ENCODE results near the gene S100A12. TPM values are rescaled to one million over a fixed set of nuclear protein-coding genes. Genes with fewer than 3 reads are reported as not detected.

S100A12 gene
- total and polyA plus RNA-seq, 8 donors = 1.1 to 178 (median 3.4) TPM

DNA sequence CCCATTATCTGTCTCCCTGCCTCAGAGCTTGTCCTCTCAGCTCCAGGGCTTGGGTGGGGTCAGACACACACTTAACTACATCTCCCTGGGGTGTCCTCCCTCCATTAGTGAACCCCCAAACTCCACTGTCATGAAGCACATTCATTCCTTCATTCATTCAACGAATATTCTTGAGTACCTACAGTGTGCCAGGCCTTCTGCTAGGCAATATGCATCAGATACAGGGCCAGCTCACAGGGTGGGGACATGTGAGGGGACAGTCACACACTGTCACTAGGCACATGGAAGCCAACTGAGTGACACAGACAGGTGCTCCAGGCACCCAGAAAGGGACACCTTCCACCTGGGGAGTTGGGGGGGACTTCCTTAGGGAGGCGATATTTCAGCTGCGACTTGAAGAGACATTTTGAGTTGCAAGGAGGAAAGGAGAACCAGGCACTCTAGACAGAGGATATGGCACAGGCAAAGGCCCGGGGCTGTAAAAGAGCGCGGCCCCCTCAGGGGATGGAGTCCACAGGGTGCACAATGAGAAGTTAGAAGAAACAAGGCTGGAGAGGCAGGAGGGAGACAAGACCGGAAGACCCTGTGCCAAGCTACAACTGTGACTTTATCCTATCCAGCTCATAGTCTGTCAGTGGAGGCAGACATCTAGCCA, 24.1 kb upstream of the S100A12 start:
- intact Hi-C loops (cut with DNase I) = no loop called here
- no peak overlapping the region for H3K27ac ChIP-seq
- DNase-seq (no peak), ATAC-seq (no peak)
- H3K4me3 ChIP-seq = no peak overlapping the region
- H3K36me3 ChIP-seq = no peaks in the 10 kb centered on the region
- H3K27me3 ChIP-seq = peaks cover 0 to 13% of the 10 kb centered on the region in 2 donors
- H3K4me1 ChIP-seq = peaks cover 0 to 41% of the 10 kb centered on the region in 2 donors
- no peaks in the 10 kb centered on the region for H3K9me3 ChIP-seq
- no peak for TF ChIP-seq CTCF (IDR thresholded peaks at IDR 0.05)

- Histone ChIP-seq H3K4me3 (no peak overlapping the region), H3K27ac (no peak overlapping the region), H3K27me3 (peaks cover 0 to 20% of the 10 kb centered on the region in 2 donors), H3K36me3 (no peaks in the 10 kb centered on the region), H3K9me3 (no peaks in the 10 kb centered on the region), H3K4me1 (peaks cover 0 to 37% of the 10 kb centered on the region in 2 donors)
- intact Hi-C loops (cut with DNase I) = no loop called here
- no peak for TF ChIP-seq CTCF (IDR thresholded peaks at IDR 0.05)
- ATAC-seq = no peak
- no peak for DNase-seq
Observed at GRCh38 chr1:153397924-153398651, 22.7 kb upstream of the S100A12 start.

DNA sequence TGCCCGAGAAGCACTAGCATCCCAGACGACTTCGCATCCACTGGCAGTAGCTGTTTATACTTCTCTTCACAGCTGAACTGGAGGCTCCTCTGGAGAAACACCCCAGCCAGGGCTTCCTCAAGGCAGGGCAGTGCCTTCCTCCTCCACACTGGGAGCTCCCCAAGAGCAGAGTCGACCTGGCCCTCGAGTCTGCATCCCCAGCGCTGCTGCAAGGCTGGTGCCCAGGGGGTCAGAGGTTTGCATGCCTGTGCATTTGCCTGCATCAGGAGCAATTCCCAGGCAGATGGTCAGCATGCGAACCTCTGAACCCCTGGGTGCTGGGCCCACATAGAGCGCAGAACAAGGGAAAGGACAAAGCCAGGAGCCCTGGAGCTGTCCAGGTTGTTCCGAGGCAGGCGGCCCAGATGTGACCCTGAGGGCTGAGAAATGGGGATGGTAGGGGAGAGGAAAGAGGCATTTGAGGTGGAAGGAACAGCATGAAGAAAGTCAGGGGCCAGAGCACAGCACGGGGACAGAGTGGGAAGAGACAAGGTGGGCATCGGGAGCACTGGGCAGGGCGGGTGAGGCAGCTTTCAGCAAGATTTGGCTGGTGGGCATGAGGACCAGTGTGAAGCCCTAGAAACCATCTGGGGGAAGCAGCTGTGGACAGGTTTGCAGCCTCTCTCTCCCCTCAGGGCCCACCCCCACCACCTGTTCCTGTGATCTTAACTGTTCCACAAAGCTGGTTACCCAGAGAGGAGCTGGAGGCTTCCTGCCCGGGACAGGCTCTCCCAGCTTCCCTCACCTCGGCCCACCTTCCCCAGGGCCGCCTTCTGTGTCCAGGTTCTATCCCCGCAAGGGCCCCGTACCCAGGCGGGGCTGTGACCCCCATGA, 21.9 kb upstream of the S100A12 start:
- intact Hi-C loops (cut with DNase I) = no loop called here
- no peak for ATAC-seq
- Histone ChIP-seq H3K4me3 (no peak overlapping the region), H3K27me3 (peaks cover 0 to 20% of the 10 kb centered on the region in 2 donors), H3K9me3 (no peaks in the 10 kb centered on the region), H3K4me1 (peaks cover 0 to 41% of the 10 kb centered on the region in 2 donors), H3K36me3 (no peaks in the 10 kb centered on the region), H3K27ac (no peak overlapping the region)
- DNase-seq = no peak
- TF ChIP-seq CTCF (IDR thresholded peaks at IDR 0.05) = no peak

DNA sequence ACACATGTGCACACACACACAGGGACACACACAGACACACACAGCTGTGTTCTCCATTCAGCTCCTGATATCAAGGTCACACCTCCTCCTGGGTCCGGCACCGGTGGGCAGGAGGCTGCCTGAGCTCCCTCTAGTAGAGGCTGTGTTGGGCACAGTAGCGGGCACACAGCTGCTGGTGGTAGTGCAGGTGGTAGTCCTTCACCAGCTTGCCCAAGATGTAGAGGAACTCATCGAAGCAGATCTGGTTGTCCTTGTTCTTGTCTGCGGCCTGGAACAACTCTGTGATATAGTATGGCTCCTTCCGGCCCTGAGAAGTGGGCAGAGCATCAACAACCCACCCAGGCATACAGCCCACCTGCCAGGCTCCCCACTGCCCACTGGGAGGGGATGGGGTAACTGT, 21.0 kb upstream of the S100A12 start:
- Histone ChIP-seq H3K9me3 (no peaks in the 10 kb centered on the region), H3K27me3 (peaks cover 0 to 22% of the 10 kb centered on the region in 2 donors), H3K4me3 (no peak overlapping the region), H3K4me1 (peaks cover 0 to 45% of the 10 kb centered on the region in 2 donors), H3K27ac (no peak overlapping the region), H3K36me3 (no peaks in the 10 kb centered on the region)
- DNase-seq (no peak), ATAC-seq (no peak)
- TF ChIP-seq CTCF (IDR thresholded peaks at IDR 0.05) = no peak
- intact Hi-C loops (cut with DNase I) = no loop called here

DNA sequence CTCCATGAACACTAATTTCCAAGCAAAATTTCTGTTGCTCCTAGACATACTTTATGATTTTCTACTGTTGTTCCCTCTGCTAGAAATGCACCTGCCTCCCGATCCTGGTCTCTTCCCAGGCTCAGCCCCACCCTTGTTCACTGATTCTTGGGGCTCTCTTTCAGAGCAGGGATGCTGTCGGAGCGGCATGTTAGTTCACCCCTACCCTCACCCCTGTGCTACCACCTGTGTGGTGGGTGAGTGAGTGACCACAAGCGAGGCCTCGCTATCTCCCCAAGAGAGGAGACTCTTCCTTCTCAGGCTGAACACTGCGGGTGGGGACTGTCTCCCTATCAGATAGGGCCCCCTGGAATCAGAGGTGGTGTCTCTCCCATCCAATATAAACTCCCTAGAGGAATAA, 20.4 kb upstream of the S100A12 start:
- no peaks in the 10 kb centered on the region for H3K36me3 ChIP-seq
- no peak for TF ChIP-seq CTCF (IDR thresholded peaks at IDR 0.05)
- DNase-seq (no peak), ATAC-seq (no peak)
- no peaks in the 10 kb centered on the region for H3K9me3 ChIP-seq
- no peak overlapping the region for H3K4me3 ChIP-seq
- no peak overlapping the region for H3K27ac ChIP-seq
- intact Hi-C loops (cut with DNase I) = no loop called here
- H3K27me3 ChIP-seq = peaks cover 0 to 25% of the 10 kb centered on the region in 2 donors
- peaks cover 0 to 50% of the 10 kb centered on the region in 2 donors for H3K4me1 ChIP-seq

All from left lung (tissue), 10 donors.